Testis (tissue), 2 donors: ENCODE measurements around the gene PDE6B.

Source experiments
- POLR2A ChIP-seq: fragments of 450-650 bp; IDR thresholded peaks from one replicate; pipeline ENCODE4 v1.6.1; 2017; ENCODE audit warnings: antibody characterized with exemption, mild to moderate bottlenecking, moderate library complexity
- TF ChIP-seq, protein P1 (sequence below), 3 experiments: fragments of 450-650 bp in 2 of 3; fragments of 200-600 bp in 1 of 3; sonication (generic) in 1 of 3; IDR thresholded peaks; one replicate each; pipeline ENCODE4 v1.5.1; 2016 to 2019; ENCODE audit warnings: antibody characterized with exemption in 3 of 3, mild to moderate bottlenecking in 2 of 3, moderate library complexity in 1 of 3

DNA sequence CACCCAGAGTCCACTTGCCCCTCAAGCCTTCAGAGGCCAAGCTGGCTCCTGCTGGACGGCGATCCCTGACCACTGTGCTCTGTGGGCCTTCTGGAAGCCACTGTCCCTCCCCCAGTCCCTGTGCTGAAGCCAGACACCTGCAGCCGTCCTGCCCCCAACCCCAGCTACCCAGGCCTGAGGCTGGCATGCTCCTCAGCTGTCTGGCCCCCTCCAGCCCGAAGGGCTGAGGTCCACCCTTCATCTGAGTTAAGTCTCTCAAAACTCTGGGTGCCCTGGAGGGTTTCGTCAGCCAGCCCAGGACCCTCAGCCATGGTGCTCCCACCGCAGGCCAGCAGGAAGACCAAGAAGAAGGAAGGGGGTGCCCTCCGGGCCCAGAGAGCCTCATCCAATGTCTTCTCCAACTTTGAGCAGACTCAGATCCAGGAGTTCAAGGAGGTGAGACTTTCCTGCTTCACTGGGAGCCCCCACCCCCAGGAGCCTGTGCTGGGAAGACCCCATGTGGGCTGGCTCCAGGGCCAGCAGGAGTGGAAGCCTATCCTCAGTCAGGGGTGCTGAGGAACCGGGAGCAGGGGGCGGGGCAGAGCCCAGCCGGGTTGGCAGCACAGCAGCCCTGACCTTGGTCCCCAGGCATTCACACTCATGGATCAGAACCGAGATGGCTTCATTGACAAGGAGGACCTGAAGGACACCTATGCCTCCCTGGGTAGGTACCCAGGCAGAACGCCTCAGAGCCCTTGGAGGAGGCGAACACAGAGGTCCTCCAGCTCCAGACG, 53.1 kb downstream of the PDE6B start:
- TF ChIP-seq, protein P1, sequence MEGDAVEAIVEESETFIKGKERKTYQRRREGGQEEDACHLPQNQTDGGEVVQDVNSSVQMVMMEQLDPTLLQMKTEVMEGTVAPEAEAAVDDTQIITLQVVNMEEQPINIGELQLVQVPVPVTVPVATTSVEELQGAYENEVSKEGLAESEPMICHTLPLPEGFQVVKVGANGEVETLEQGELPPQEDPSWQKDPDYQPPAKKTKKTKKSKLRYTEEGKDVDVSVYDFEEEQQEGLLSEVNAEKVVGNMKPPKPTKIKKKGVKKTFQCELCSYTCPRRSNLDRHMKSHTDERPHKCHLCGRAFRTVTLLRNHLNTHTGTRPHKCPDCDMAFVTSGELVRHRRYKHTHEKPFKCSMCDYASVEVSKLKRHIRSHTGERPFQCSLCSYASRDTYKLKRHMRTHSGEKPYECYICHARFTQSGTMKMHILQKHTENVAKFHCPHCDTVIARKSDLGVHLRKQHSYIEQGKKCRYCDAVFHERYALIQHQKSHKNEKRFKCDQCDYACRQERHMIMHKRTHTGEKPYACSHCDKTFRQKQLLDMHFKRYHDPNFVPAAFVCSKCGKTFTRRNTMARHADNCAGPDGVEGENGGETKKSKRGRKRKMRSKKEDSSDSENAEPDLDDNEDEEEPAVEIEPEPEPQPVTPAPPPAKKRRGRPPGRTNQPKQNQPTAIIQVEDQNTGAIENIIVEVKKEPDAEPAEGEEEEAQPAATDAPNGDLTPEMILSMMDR (IDR thresholded peaks at IDR 0.05) = no peak
- TF ChIP-seq POLR2A = no peak
